HPDE6-E6E7 (cell line): Measurements from ENCODE around the gene PPP1R12B.

Source experiments
- DNase-seq: peaks from one replicate; pipeline ENCODE4 v3.0.0; 2011; ENCODE audit warnings: missing footprints; ENCODE audit errors: extremely low spot score

Gene PPP1R12B, protein sequence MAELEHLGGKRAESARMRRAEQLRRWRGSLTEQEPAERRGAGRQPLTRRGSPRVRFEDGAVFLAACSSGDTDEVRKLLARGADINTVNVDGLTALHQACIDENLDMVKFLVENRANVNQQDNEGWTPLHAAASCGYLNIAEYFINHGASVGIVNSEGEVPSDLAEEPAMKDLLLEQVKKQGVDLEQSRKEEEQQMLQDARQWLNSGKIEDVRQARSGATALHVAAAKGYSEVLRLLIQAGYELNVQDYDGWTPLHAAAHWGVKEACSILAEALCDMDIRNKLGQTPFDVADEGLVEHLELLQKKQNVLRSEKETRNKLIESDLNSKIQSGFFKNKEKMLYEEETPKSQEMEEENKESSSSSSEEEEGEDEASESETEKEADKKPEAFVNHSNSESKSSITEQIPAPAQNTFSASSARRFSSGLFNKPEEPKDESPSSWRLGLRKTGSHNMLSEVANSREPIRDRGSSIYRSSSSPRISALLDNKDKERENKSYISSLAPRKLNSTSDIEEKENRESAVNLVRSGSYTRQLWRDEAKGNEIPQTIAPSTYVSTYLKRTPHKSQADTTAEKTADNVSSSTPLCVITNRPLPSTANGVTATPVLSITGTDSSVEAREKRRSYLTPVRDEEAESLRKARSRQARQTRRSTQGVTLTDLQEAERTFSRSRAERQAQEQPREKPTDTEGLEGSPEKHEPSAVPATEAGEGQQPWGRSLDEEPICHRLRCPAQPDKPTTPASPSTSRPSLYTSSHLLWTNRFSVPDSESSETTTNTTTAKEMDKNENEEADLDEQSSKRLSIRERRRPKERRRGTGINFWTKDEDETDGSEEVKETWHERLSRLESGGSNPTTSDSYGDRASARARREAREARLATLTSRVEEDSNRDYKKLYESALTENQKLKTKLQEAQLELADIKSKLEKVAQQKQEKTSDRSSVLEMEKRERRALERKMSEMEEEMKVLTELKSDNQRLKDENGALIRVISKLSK

DNA sequence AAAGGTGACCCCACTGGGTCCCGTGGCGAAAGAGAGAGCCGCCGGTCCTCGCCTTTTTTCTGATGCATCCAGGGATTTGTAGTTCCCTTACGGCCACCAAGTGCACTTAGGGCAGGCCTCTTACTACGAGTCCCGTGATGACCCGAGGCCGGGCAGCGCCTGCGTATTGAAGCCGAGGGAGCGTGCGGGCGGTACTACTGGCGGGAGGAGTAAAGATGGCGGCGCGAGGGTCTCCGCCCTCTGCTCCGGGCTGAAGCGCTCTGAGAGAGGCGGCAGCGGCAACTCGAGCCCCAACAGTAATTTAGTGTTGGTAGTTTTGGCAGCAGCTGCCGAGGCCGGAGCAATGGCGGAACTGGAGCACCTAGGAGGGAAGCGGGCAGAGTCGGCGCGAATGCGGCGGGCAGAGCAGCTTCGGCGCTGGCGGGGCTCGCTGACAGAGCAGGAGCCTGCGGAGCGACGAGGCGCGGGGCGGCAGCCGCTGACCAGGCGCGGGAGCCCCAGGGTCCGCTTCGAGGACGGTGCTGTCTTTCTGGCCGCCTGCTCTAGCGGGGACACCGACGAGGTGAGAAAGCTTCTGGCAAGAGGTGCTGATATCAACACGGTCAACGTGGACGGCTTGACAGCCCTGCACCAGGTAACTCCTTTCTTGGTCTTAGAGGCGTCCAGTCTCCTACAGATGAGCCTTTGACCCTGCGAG is at the start of gene PPP1R12B:
Gene PPP1R12B, plus strand, starts transcription at position 191 of the 697 bp plus-strand sequence. Its CDS starts 153 bp downstream, at position 344.
- DNase-seq: peak; percentile 90

- no peak for DNase-seq
Measured at GRCh38 chr1:202302166-202302565, 46.3 kb upstream of the PPP1R12B start.

GRCh38 chr1:202304375-202304774 is 44.1 kb upstream of the PPP1R12B start:
- no peak for DNase-seq

DNA sequence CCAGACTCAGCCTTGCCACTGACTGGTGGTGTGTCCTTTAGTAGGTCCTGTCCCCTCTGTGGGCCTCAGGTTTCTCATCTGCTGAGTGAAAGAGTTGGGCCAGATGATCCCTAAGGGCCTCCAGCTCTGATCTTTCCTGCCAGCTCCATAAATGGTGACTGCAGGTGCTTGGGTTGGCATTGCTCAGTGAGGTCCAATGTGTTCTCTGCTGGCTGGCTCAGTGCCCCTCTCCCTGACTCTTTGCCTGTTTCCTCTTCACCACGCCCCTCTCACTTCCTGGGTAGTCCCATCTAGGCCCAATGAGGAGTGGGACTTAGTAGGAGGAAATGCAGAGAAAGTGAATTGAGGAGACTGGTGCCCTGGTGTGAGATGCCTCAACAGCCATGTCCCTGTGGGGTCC is 43.3 kb upstream of the PPP1R12B start:
- no peak for DNase-seq

DNA sequence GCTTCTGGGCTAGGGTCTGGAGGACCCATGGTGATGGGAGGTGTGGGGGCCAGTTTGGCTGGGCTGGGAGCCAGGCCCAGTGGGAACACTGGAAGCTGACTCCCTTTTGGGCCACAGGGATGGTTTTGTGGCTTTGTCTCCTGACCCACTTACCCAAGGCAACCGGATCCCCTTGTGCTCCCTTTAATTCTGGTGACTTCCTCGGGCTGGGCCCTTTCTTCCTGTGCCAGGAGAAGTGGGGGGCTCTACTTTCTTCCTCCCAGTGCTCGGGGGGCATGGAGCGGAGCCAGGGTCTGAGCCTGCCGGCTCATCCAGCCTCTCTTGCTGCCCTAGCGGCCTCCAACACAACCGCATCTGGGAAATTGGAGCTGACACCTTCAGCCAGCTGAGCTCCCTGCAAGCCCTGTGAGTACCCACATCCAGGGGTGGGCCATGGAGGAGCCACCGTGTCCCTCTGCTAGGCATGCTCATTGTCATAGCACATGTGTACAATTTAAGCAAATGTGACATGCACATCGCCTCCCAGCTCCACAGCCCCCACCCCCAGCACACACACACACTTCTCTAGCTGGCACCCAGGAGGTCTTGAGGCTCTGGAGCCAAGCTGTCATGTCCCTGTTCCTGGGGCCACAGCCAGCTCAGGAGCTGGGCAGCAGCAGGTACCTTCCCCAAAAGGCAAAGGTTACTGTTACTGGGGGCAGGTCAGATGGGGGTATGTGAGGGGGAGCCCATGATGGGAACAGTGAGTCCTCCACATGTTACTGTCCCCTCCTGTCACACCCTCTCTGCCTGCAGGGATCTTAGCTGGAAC is 41.8 kb upstream of the PPP1R12B start:
- DNase-seq: no peak

GRCh38 chr1:202310071-202310725 is 38.3 kb upstream of the PPP1R12B start:
- no peak for DNase-seq

- DNase-seq: no peak
Measured at GRCh38 chr1:202310746-202311145, 37.8 kb upstream of the PPP1R12B start.

GRCh38 chr1:202311875-202312635 is 36.4 kb upstream of the PPP1R12B start:
- DNase-seq: no peak

GRCh38 chr1:202315576-202316168 is 32.8 kb upstream of the PPP1R12B start:
- DNase-seq: peak; percentile 72

DNA sequence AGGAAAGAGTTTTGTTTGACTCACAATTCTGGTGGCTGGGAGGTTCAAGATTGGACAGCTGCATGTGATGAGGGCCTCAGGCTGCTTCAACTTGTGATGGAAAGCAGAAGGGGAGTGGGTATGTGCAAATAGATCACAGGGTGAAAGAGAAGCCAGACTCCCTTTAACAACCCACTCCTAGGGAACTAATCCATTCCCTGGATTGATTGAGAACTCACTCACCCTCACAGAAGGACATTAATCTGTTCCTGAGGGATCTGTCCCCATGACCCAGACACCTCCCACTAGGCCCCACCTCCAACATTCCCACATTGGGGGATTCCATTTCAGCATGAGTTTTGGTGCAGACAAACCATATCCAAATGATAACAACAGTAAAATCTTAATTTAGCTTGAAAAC is 32.3 kb upstream of the PPP1R12B start:
- DNase-seq: no peak

GRCh38 chr1:202317941-202318925 is 30.3 kb upstream of the PPP1R12B start:
- no peak for DNase-seq

GRCh38 chr1:202319381-202320080 is 29.0 kb upstream of the PPP1R12B start:
- no peak for DNase-seq

- DNase-seq: no peak
Measured at GRCh38 chr1:202320081-202320405, 28.5 kb upstream of the PPP1R12B start.

- DNase-seq: no peak
Measured at GRCh38 chr1:202323731-202324130, 24.8 kb upstream of the PPP1R12B start.

DNA sequence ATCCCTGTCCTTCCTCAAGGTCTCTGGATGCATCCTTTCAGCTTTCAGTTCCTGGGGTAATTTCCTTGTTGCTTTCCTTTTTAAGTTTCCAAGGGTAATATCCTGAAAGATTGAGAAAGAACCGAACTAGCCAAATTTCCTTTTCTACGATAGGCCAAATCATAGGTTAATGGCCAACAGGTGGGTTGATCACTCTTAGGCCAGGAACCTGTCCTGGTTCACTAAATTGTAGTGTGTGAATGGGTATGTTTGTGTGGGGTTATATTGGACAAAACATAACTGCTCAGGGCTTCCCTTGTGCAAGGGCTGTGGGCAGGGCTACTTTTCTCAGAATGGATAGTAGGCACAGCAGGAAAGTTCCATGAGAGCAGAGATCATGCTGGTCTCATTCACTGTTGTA is 23.9 kb upstream of the PPP1R12B start:
- DNase-seq: no peak

DNA sequence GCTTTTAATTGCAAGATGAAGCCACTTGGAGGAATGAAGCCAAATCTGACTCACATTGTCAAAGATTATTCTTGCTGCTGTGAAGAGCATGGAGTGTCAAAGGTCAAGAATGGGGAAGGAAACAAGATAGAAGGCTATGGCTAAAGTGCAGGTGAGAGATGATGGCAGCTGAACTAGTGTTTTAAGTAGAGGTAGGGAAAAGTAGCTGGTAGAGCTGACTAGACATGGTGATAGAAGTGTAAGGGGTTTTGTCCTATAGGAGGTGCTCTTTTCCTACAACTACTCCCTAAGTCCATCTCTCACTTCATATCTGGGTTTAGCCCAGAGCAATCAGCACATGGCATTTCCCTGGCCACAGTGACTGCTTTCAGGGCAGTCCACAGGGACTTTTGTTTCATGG is 18.6 kb upstream of the PPP1R12B start:
- DNase-seq: no peak

GRCh38 chr1:202333861-202334260 is 14.6 kb upstream of the PPP1R12B start:
- no peak for DNase-seq
